ENCODE data around the gene UBASH3A. TPM values are rescaled to one million over a fixed set of nuclear protein-coding genes. Genes with fewer than 3 reads are reported as not detected.

UBASH3A gene
- total RNA-seq, 1 donor from 2014 or later = not detected

DNA sequence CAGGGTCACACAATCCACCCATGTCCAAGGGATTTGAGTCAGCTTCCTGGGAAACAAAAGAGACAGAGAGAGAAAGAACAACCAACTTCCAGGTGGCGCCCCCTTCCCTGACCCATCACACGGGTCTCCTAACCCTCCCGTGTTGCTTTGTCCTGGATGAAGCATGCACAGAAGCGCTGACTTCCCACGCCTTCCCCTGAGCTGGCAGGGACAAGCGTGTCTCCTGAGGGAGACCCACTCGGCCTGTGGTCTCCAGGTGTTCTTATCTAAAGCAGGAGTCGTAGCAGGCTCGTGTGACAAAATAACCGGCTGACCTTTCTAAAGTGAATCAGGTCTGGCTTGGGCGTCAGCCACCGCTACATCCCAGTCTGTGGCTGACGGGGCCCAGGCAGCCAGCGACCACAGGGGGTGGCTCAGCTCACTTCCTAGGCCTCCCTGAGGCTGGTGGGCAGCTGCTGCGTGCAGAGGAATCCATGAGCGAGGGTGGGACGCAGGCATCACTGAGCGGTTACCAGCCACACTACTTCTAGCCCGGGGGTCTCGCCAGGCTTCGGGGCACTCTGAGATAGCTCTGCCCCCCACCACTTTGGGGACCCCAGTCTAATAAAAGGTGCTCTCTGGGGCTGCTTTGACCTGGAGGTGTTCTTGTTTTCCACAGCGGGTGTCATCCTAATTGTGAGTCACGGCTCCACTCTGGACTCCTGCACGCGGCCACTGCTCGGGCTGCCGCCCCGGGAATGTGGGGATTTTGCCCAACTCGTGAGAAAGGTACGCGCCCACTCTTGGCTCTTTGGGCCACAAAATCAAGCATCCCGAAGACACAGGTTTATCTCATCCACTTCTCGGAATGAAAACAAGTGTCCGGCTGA, 40.4 kb downstream of the UBASH3A start:
- Mint-ChIP-seq H3K4me1 (no peaks in the 10 kb centered on the region), H3K27me3 (ENCODE audit: low read depth) (peaks cover 52% of the 10 kb centered on the region), H3K9me3 (no peaks in the 10 kb centered on the region), H3K36me3 (no peaks in the 10 kb centered on the region), H3K4me3 (no peak overlapping the region), H3K27ac (no peak overlapping the region)
- TF ChIP-seq, protein P1, sequence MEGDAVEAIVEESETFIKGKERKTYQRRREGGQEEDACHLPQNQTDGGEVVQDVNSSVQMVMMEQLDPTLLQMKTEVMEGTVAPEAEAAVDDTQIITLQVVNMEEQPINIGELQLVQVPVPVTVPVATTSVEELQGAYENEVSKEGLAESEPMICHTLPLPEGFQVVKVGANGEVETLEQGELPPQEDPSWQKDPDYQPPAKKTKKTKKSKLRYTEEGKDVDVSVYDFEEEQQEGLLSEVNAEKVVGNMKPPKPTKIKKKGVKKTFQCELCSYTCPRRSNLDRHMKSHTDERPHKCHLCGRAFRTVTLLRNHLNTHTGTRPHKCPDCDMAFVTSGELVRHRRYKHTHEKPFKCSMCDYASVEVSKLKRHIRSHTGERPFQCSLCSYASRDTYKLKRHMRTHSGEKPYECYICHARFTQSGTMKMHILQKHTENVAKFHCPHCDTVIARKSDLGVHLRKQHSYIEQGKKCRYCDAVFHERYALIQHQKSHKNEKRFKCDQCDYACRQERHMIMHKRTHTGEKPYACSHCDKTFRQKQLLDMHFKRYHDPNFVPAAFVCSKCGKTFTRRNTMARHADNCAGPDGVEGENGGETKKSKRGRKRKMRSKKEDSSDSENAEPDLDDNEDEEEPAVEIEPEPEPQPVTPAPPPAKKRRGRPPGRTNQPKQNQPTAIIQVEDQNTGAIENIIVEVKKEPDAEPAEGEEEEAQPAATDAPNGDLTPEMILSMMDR (IDR thresholded peaks at IDR 0.05; ENCODE audit: unreplicated experiment) = no peak
- DNase-seq (ENCODE audit: low spot score in 2 of 2, unreplicated experiment in 2 of 2) = no peak

DNA sequence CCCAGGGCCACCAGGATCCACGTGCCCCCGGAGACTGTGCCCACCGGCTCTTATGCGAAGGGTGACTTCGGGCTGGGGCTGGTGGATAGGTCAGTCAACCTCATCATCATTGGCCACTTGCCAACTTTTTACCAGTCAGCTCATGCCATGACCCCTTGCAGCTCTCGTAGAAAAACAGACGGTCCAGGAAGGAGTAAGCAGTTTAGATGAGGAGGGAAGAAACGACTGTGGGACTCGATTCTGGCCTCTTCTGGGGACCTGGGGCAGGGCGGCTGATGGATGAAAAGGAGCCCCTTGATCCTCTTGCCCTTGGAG, 41.0 kb downstream of the UBASH3A start:
- no peaks in the 10 kb centered on the region for H3K4me1 Mint-ChIP-seq
- H3K36me3 Mint-ChIP-seq = no peaks in the 10 kb centered on the region
- TF ChIP-seq, protein P1 (IDR thresholded peaks at IDR 0.05; ENCODE audit: unreplicated experiment) = no peak
- H3K27ac Mint-ChIP-seq = no peak overlapping the region
- no peak overlapping the region for H3K4me3 Mint-ChIP-seq
- no peak for DNase-seq (ENCODE audit: low spot score in 2 of 2, unreplicated experiment in 2 of 2)
- peaks cover 46% of the 10 kb centered on the region for H3K27me3 Mint-ChIP-seq (ENCODE audit: low read depth)
- H3K9me3 Mint-ChIP-seq = no peaks in the 10 kb centered on the region

DNA sequence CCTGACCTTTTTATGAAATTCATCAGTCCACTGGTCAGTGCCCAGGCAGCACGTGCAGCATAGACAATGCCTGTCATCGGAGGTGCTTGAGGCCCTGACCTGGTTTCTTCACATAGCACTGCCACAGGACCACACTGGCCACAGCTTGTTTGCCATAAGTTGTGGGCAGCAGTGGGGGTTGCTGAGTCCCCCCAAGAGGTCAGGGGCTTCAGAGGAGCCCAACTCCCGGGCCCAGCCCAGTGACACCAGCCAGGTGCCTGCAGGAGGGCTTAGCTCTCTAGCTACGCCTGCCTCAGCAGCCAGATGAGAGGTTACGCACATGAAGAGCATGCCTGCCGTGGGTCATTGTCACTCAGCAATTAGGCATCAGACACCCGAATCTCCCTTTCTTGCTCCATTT, 41.6 kb downstream of the UBASH3A start:
- Mint-ChIP-seq H3K27me3 (ENCODE audit: low read depth) (peaks cover 46% of the 10 kb centered on the region), H3K9me3 (no peaks in the 10 kb centered on the region), H3K36me3 (no peaks in the 10 kb centered on the region), H3K4me1 (no peaks in the 10 kb centered on the region), H3K27ac (no peak overlapping the region), H3K4me3 (no peak overlapping the region)
- TF ChIP-seq, protein P1 (IDR thresholded peaks at IDR 0.05; ENCODE audit: unreplicated experiment) = no peak
- DNase-seq (ENCODE audit: low spot score in 2 of 2, unreplicated experiment in 2 of 2) = no peak

DNA sequence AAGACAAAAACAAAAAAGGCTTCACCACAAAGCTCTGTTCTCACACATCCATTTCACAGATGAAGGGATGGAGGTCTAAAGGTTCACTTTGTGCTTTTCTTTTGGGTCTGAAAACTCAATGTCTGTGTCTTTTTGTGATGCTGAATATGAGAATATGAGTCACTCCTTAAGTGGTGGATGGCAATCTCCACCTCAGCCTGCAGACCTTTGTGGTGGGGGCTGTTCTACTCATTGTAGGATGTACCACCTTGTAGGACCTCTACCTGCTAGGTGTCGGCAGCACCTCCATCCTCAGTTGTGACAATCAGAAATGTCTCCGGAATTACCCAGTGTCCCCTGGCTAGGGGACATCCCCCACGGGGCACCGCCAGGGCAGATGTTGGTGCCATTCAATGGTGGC, 42.8 kb downstream of the UBASH3A start:
- Mint-ChIP-seq H3K27me3 (ENCODE audit: low read depth) (peaks cover 40% of the 10 kb centered on the region), H3K36me3 (no peaks in the 10 kb centered on the region), H3K4me1 (no peaks in the 10 kb centered on the region)

DNA sequence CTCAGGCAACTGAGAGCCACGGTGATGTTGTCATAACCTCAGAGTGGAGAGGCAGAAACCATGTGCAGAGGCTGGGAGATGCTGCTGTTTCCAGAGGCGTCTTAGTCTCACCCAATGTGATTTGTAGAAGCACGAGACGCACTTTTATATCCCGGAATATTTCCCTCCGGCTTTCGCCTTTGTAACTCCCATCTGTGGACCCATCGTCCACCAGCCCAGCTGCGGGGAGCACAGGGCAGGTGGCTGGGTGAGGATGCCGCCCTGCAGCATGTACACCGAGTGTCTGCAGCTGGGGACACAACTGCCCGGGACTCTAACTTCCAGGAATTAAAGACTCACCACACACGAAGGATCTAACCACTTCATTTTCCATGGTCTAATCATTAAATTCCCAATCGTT, 43.5 kb downstream of the UBASH3A start:
- Mint-ChIP-seq H3K27ac (no peak overlapping the region), H3K4me1 (no peaks in the 10 kb centered on the region), H3K4me3 (no peak overlapping the region), H3K9me3 (no peaks in the 10 kb centered on the region), H3K36me3 (no peaks in the 10 kb centered on the region), H3K27me3 (ENCODE audit: low read depth) (peaks cover 37% of the 10 kb centered on the region)
- TF ChIP-seq, protein P1 (IDR thresholded peaks at IDR 0.05; ENCODE audit: unreplicated experiment) = no peak
- DNase-seq (ENCODE audit: low spot score in 2 of 2, unreplicated experiment in 2 of 2) = no peak

More for the DNA sequence above, 42.8 kb downstream of the UBASH3A start:
- H3K4me3 Mint-ChIP-seq = no peak overlapping the region
- no peak overlapping the region for H3K27ac Mint-ChIP-seq
- no peak for DNase-seq (ENCODE audit: low spot score in 2 of 2, unreplicated experiment in 2 of 2)
- TF ChIP-seq, protein P1 (IDR thresholded peaks at IDR 0.05; ENCODE audit: unreplicated experiment) = no peak
- H3K9me3 Mint-ChIP-seq = no peaks in the 10 kb centered on the region
